ENCODE data around the gene LAMC2. TPM values are rescaled to one million over a fixed set of nuclear protein-coding genes. Genes with fewer than 3 reads are reported as not detected.

LAMC2 gene
- total RNA-seq: 10 to 100 TPM in 1 of 2 donors, 1 to 10 TPM in 1; 9.3 to 11.6 TPM

- H3K4me1 ChIP-seq (replicated peaks): no peaks in the 10 kb centered on the region
- TF ChIP-seq POLR2A (IDR thresholded peaks at IDR 0.05) (peak; percentile 69), CTCF (IDR thresholded peaks at IDR 0.05) (peak in 3 of 4 experiments; percentile 41 to 61 (median 57)), POLR2AphosphoS5 (IDR thresholded peaks at IDR 0.05) (peak; percentile 76)
- no peaks in the 10 kb centered on the region for H3K9me3 ChIP-seq
- no peaks in the 10 kb centered on the region for H3K27me3 ChIP-seq (replicated peaks; ENCODE audit: insufficient read depth)
- intact Hi-C loops (cut with DNase I): loop anchor here (5.0 kb wide), 2 partner anchors 159 to 224 kb away; no protein-coding TSS in a partner anchor
- peak within 1 kb of the TSS; percentile 66 to 71 for H3K27ac ChIP-seq
- DNase-seq (ENCODE audit: low spot score): peak; percentile 75
- no peaks in the 10 kb centered on the region for H3K36me3 ChIP-seq
- H3K4me3 ChIP-seq: peak within 1 kb of the TSS; percentile 8 to 33
- 2% methylated on average over 30 of the region's 30 CpGs for WGBS
Measured at GRCh38 chr1:183185941-183186490, at the start of gene LAMC2. Gene LAMC2, plus strand, starts transcription at chr1:183186264. Its CDS starts 89 bp downstream, at chr1:183186353.

GRCh38 chr1:183137782-183138181 lies 48.3 kb upstream of the LAMC2 start:
- no peak for DNase-seq (ENCODE audit: low spot score)
- WGBS: 39% methylated on average over 3 of the region's 3 CpGs
- Histone ChIP-seq H3K4me3 (no peak overlapping the region), H3K36me3 (no peaks in the 10 kb centered on the region), H3K4me1 (replicated peaks) (no peaks in the 10 kb centered on the region), H3K27ac (no peak overlapping the region), H3K9me3 (no peaks in the 10 kb centered on the region), H3K27me3 (replicated peaks; ENCODE audit: insufficient read depth) (no peaks in the 10 kb centered on the region)
- intact Hi-C loops (cut with DNase I): loop anchor here (5.0 kb wide), 1 partner anchor 115 kb away; the partner anchor contains the start of gene LAMC1
- peak; percentile 14 for TF ChIP-seq POLR2AphosphoS5 (IDR thresholded peaks at IDR 0.05)
- no peak for TF ChIP-seq POLR2A (IDR thresholded peaks at IDR 0.05)

- Histone ChIP-seq H3K4me1 (replicated peaks) (no peaks in the 10 kb centered on the region), H3K27me3 (replicated peaks; ENCODE audit: insufficient read depth) (no peaks in the 10 kb centered on the region), H3K9me3 (no peaks in the 10 kb centered on the region), H3K27ac (no peak overlapping the region), H3K36me3 (no peaks in the 10 kb centered on the region), H3K4me3 (no peak overlapping the region)
- 60% methylated on average over 4 of the region's 4 CpGs for WGBS
- no peak for DNase-seq (ENCODE audit: low spot score)
- intact Hi-C loops (cut with DNase I): loop anchor here (5.0 kb wide), 1 partner anchor 116 kb away; the partner anchor contains the start of gene LAMC1
- TF ChIP-seq CTCF (IDR thresholded peaks at IDR 0.05) (no peak), POLR2AphosphoS5 (IDR thresholded peaks at IDR 0.05) (no peak), POLR2A (IDR thresholded peaks at IDR 0.05) (no peak)
Measured at GRCh38 chr1:183138301-183138700, 47.8 kb upstream of the LAMC2 start.

GRCh38 chr1:183139281-183139942 lies 46.7 kb upstream of the LAMC2 start:
- H3K36me3 ChIP-seq: no peaks in the 10 kb centered on the region
- intact Hi-C loops (cut with DNase I): loop anchor here (5.0 kb wide), 1 partner anchor 117 kb away; the partner anchor contains the start of gene LAMC1

More at GRCh38 chr1:183139281-183139942, 46.7 kb upstream of the LAMC2 start:
- TF ChIP-seq CTCF (IDR thresholded peaks at IDR 0.05): no peak
- peak; percentile 11 for TF ChIP-seq POLR2AphosphoS5 (IDR thresholded peaks at IDR 0.05)
- Histone ChIP-seq H3K9me3 (no peaks in the 10 kb centered on the region), H3K4me1 (replicated peaks) (no peaks in the 10 kb centered on the region), H3K4me3 (no peak overlapping the region), H3K27ac (no peak overlapping the region), H3K27me3 (replicated peaks; ENCODE audit: insufficient read depth) (no peaks in the 10 kb centered on the region)
- no peak for DNase-seq (ENCODE audit: low spot score)
- WGBS: 47% methylated on average over 4 of the region's 4 CpGs

Data from prostate gland (tissue), 2 donors.